ENCODE results near the gene PPIL1.
"Not testable (repeated sequence)": the region's sequence is repeated elsewhere in the genome, so short reads cannot be mapped to it uniquely, and the experiment has no call there.

The PPIL1 gene

GRCh38 chr6:36813047-36813446, 61.6 kb downstream of the PPIL1 start:
- not testable (repeated sequence) for DNase-seq

GRCh38 chr6:36809941-36810803, 64.4 kb downstream of the PPIL1 start:
- no peak for DNase-seq

GRCh38 chr6:36809156-36809555, 65.4 kb downstream of the PPIL1 start:
- DNase-seq: no peak

- DNase-seq: no peak
These were observed 66.0 kb downstream of the PPIL1 start for GRCh38 chr6:36808634-36809033.

GRCh38 chr6:36807750-36808149, 66.9 kb downstream of the PPIL1 start:
- no peak for DNase-seq

GRCh38 chr6:36807143-36807542, 67.5 kb downstream of the PPIL1 start:
- DNase-seq: no peak

GRCh38 chr6:36805917-36806316, 68.7 kb downstream of the PPIL1 start:
- DNase-seq: no peak

- no peak for DNase-seq
These were observed 69.4 kb downstream of the PPIL1 start for GRCh38 chr6:36805096-36805797.
